Neuronal stem cell (in vitro differentiated cells): ENCODE data around the gene OXLD1.
A peak's percentile ranks its signal among the peaks of the same experiment; 100 is the strongest.

Experiments used
- DNase-seq: peaks from one replicate; pipeline ENCODE4 v3.0.0-alpha.2; 2013; ENCODE audit warnings: low spot score
- H2AFZ ChIP-seq: one replicate; pipeline ENCODE4 v1.6.1; 2013; ENCODE audit warnings: mild to moderate bottlenecking, low read length, inconsistent platforms
- H2AK5ac ChIP-seq: 2 replicates; pipeline ENCODE4 v1.6.1; 2013; ENCODE audit warnings: low read depth, mild to moderate bottlenecking, inconsistent platforms, low read length, moderate library complexity, mixed read lengths
- H2BK120ac ChIP-seq: 2 replicates; pipeline ENCODE4 v1.6.1; 2013; ENCODE audit warnings: low read depth, mild to moderate bottlenecking, inconsistent platforms, low read length, moderate library complexity, mixed read lengths
- H2BK12ac ChIP-seq: one replicate; pipeline ENCODE4 v1.6.1; 2013; ENCODE audit warnings: low read length, inconsistent platforms
- H2BK15ac ChIP-seq: 2 replicates; pipeline ENCODE4 v1.6.1; 2013; ENCODE audit warnings: mild to moderate bottlenecking, low read length, inconsistent platforms, mixed read lengths
- H2BK5ac ChIP-seq: one replicate; pipeline ENCODE4 v1.6.1; 2013; ENCODE audit warnings: inconsistent platforms, mild to moderate bottlenecking, low read length, moderate library complexity
- H3K14ac ChIP-seq: one replicate; pipeline ENCODE4 v1.6.1; 2013; ENCODE audit warnings: low read length, inconsistent platforms
- H3K18ac ChIP-seq: 2 replicates; pipeline ENCODE4 v1.6.1; 2013; ENCODE audit warnings: low read length, inconsistent platforms
- H3K23ac ChIP-seq: 2 replicates; pipeline ENCODE4 v1.6.1; 2013; ENCODE audit warnings: low read depth, mild to moderate bottlenecking, mixed read lengths, low read length, inconsistent platforms; ENCODE audit not compliant: poor library complexity
- H3K27ac ChIP-seq: replicated peaks from 3 replicates; pipeline ENCODE4 v1.5.1; 2013; ENCODE audit warnings: low read length, inconsistent platforms
- H3K27me3 ChIP-seq, 3 experiments: 2 replicates each; pipeline ENCODE4 v1.6.1; 2013; ENCODE audit warnings: low read length in 3 of 3, mild to moderate bottlenecking in 2 of 3, inconsistent platforms in 1 of 3, low read depth in 1 of 3, mixed read lengths in 1 of 3, moderate library complexity in 1 of 3; ENCODE audit not compliant: control insufficient read depth in 3 of 3, insufficient read depth in 3 of 3
- H3K36me3 ChIP-seq, 2 donors: replicated peaks in 1 of 2; 2 replicates each; pipeline ENCODE4 v1.6.1; 2013; ENCODE audit warnings: low read length in 2 of 2; ENCODE audit not compliant: control insufficient read depth in 2 of 2, insufficient read depth in 2 of 2
- H3K4ac ChIP-seq: 2 replicates; pipeline ENCODE4 v1.6.1; 2013; ENCODE audit warnings: inconsistent platforms, mild to moderate bottlenecking, low read length, moderate library complexity
- H3K4me1 ChIP-seq, 2 donors: 1 replicate in 1 of 2; 2 replicates in 1 of 2; pipeline ENCODE4 v1.6.1; 2013; ENCODE audit warnings: low read length in 2 of 2, low read depth in 1 of 2; ENCODE audit not compliant: control insufficient read depth in 2 of 2, insufficient read depth in 1 of 2
- H3K4me2 ChIP-seq: one replicate; pipeline ENCODE4 v1.6.1; 2013; ENCODE audit warnings: mild to moderate bottlenecking, low read length, inconsistent platforms; ENCODE audit not compliant: insufficient read depth, poor library complexity, severe bottlenecking
- H3K4me3 ChIP-seq, 2 donors: 2 replicates each; pipeline ENCODE4 v1.5.1; 2013; ENCODE audit warnings: low read length in 2 of 2, mild to moderate bottlenecking in 2 of 2, inconsistent platforms in 1 of 2, moderate library complexity in 1 of 2
- H3K79me1 ChIP-seq: one replicate; pipeline ENCODE4 v1.6.1; 2013; ENCODE audit warnings: low read depth, mild to moderate bottlenecking, inconsistent platforms, low read length, moderate library complexity
- H3K9ac ChIP-seq: one replicate; pipeline ENCODE4 v1.6.1; 2013; ENCODE audit warnings: mild to moderate bottlenecking, low read depth, low read length, inconsistent platforms; ENCODE audit not compliant: poor library complexity
- H3K9me3 ChIP-seq, 2 donors: replicated peaks in 1 of 2; 2 replicates each; pipeline versions ENCODE3 to v1.6.1; 2013; ENCODE audit warnings: low read length in 2 of 2, mild to moderate bottlenecking in 2 of 2, inconsistent platforms in 1 of 2, low read depth in 1 of 2, mixed read lengths in 1 of 2, moderate library complexity in 1 of 2; ENCODE audit not compliant: control insufficient read depth in 2 of 2, insufficient read depth in 1 of 2
- H4K8ac ChIP-seq: one replicate; pipeline ENCODE4 v1.6.1; 2013; ENCODE audit warnings: low read depth, mild to moderate bottlenecking, inconsistent platforms, low read length, moderate library complexity
- H4K91ac ChIP-seq: one replicate; pipeline ENCODE4 v1.6.1; 2013; ENCODE audit warnings: low read length, low read depth, mild to moderate bottlenecking, inconsistent platforms; ENCODE audit not compliant: poor library complexity
- WGBS, 2 donors: extraction: QIAGEN DNeasy Blood & Tissue Kit; methylation state at CpG; one replicate each; pipeline ENCODE4 v1.1.7; 2013; ENCODE audit warnings: missing lambda C conversion rate in 2 of 2, mixed read lengths in 1 of 2; ENCODE audit not compliant: insufficient read length in 2 of 2, insufficient replicate concordance in 1 of 2; ENCODE audit errors: extremely low coverage in 2 of 2; 5-methylcytosine and 5-hydroxymethylcytosine counted together

The OXLD1 gene

GRCh38 chr17:81651692-81652091, 14.7 kb downstream of the OXLD1 start:
- Histone ChIP-seq H2BK5ac (peak overlapping the region; percentile 75), H4K91ac (peak overlapping the region; percentile 53), H3K4me3 (peak overlapping the region in 1 of 2 donors; percentile 1), H3K18ac (no peak overlapping the region), H3K4me2 (no peak overlapping the region), H2AFZ (no peak overlapping the region), H2BK12ac (peak overlapping the region; percentile 58), H3K27ac (no peak overlapping the region), H3K23ac (peak overlapping the region; percentile 73), H2BK120ac (no peak overlapping the region), H2BK15ac (no peak overlapping the region), H3K36me3 (no peaks in the 10 kb centered on the region), H4K8ac (no peak overlapping the region), H3K4ac (no peak overlapping the region), H3K9ac (peak overlapping the region; percentile 77), H3K27me3 (peaks cover 14 to 30% (median 22%) of the 10 kb centered on the region in 3 experiments), H3K4me1 (peaks cover 7 to 9% of the 10 kb centered on the region in 2 donors), H2AK5ac (peak overlapping the region; percentile 87), H3K79me1 (peaks cover 4% of the 10 kb centered on the region), H3K14ac (no peak overlapping the region), H3K9me3 (peaks cover 10 to 11% of the 10 kb centered on the region in 2 donors)
- WGBS, 2 donors: no CpG with 5 or more reads among the region's 10 CpGs
- no peak for DNase-seq

GRCh38 chr17:81650951-81651350, 15.5 kb downstream of the OXLD1 start:
- H3K36me3 ChIP-seq: no peaks in the 10 kb centered on the region
- H4K8ac ChIP-seq: no peak overlapping the region
- H3K23ac ChIP-seq: peak overlapping the region; percentile 59
- no peak overlapping the region for H3K14ac ChIP-seq
- H3K4ac ChIP-seq: no peak overlapping the region
- peak overlapping the region; percentile 87 for H2AK5ac ChIP-seq
- no peak overlapping the region for H3K4me3 ChIP-seq
- H2BK5ac ChIP-seq: peak overlapping the region; percentile 7
- H3K79me1 ChIP-seq: peaks cover 4% of the 10 kb centered on the region
- peaks cover 7 to 9% of the 10 kb centered on the region in 2 donors for H3K4me1 ChIP-seq
- no peak overlapping the region for H2BK12ac ChIP-seq
- no peak overlapping the region for H3K9ac ChIP-seq
- H2BK15ac ChIP-seq: no peak overlapping the region
- no peak overlapping the region for H3K27ac ChIP-seq
- H2BK120ac ChIP-seq: no peak overlapping the region
- H2AFZ ChIP-seq: no peak overlapping the region
- H3K18ac ChIP-seq: no peak overlapping the region
- no peak overlapping the region for H4K91ac ChIP-seq
- peaks cover 10 to 11% of the 10 kb centered on the region in 2 donors for H3K9me3 ChIP-seq
- H3K4me2 ChIP-seq: no peak overlapping the region
- H3K27me3 ChIP-seq: peaks cover 14 to 30% (median 22%) of the 10 kb centered on the region in 3 experiments
- DNase-seq: no peak
- WGBS, 2 donors: no CpG with 5 or more reads among the region's 9 CpGs

- Histone ChIP-seq H3K14ac (no peak overlapping the region), H3K79me1 (peaks cover 4% of the 10 kb centered on the region), H4K8ac (no peak overlapping the region), H3K9ac (no peak overlapping the region), H3K23ac (no peak overlapping the region), H3K9me3 (peaks cover 11 to 12% of the 10 kb centered on the region in 2 donors), H3K27ac (no peak overlapping the region), H2AFZ (no peak overlapping the region), H2BK12ac (no peak overlapping the region), H2BK120ac (no peak overlapping the region), H3K18ac (no peak overlapping the region), H2AK5ac (peak overlapping the region; percentile 28), H2BK5ac (no peak overlapping the region), H3K27me3 (peaks cover 14 to 30% (median 22%) of the 10 kb centered on the region in 3 experiments), H3K4ac (no peak overlapping the region), H3K36me3 (peaks cover 0 to 3% of the 10 kb centered on the region in 2 donors), H4K91ac (no peak overlapping the region), H3K4me1 (peaks cover 7 to 9% of the 10 kb centered on the region in 2 donors), H3K4me2 (no peak overlapping the region), H2BK15ac (peak overlapping the region; percentile 85), H3K4me3 (no peak overlapping the region)
- no peak for DNase-seq
- no CpG with 5 or more reads among the region's 14 CpGs for WGBS, 2 donors
Observed at GRCh38 chr17:81648707-81649085, 17.7 kb downstream of the OXLD1 start.

- H2BK12ac ChIP-seq: no peak overlapping the region
Observed at GRCh38 chr17:81648013-81648706, 18.2 kb downstream of the OXLD1 start.

More at GRCh38 chr17:81648013-81648706, 18.2 kb downstream of the OXLD1 start:
- peak overlapping the region; percentile 85 for H3K18ac ChIP-seq
- H2BK15ac ChIP-seq: peak overlapping the region; percentile 85
- no peak overlapping the region for H4K91ac ChIP-seq
- no peak overlapping the region for H2AK5ac ChIP-seq
- no peak overlapping the region for H3K4ac ChIP-seq
- H2AFZ ChIP-seq: peak overlapping the region; percentile 45
- H3K4me3 ChIP-seq: peak overlapping the region in 1 of 2 donors; percentile 46
- no CpG with 5 or more reads among the region's 78 CpGs for WGBS, 2 donors
- peak overlapping the region; percentile 69 for H3K4me2 ChIP-seq
- H2BK120ac ChIP-seq: peak overlapping the region; percentile 81
- H4K8ac ChIP-seq: peak overlapping the region; percentile 82
- peak overlapping the region; percentile 43 for H3K23ac ChIP-seq
- peak overlapping the region; percentile 82 for H3K14ac ChIP-seq
- H3K27ac ChIP-seq: no peak overlapping the region
- peaks cover 5 to 6% of the 10 kb centered on the region in 2 donors for H3K4me1 ChIP-seq
- peaks cover 14 to 30% (median 22%) of the 10 kb centered on the region in 3 experiments for H3K27me3 ChIP-seq
- peaks cover 4% of the 10 kb centered on the region for H3K79me1 ChIP-seq
- H2BK5ac ChIP-seq: no peak overlapping the region
- H3K36me3 ChIP-seq: peaks cover 0 to 3% of the 10 kb centered on the region in 2 donors
- peak overlapping the region; percentile 15 for H3K9ac ChIP-seq
- peaks cover 11 to 12% of the 10 kb centered on the region in 2 donors for H3K9me3 ChIP-seq
- DNase-seq: no peak
